Trophoblast cell (in vitro differentiated cells and primary cell): ENCODE measurements around the gene AKNA.

Experiments used
- DNase-seq, 2 donors: peaks; one replicate each; pipeline ENCODE4 v3.0.0-alpha.2; 2016
- H2AFZ ChIP-seq: 2 replicates; pipeline ENCODE4 v1.6.1; 2013; ENCODE audit warnings: low read length, moderate library complexity, mild to moderate bottlenecking; ENCODE audit not compliant: insufficient read depth, poor library complexity
- H2AK5ac ChIP-seq: 2 replicates; pipeline ENCODE4 v1.6.1; 2013; ENCODE audit warnings: mild to moderate bottlenecking, low read length
- H2BK120ac ChIP-seq: 2 replicates; pipeline ENCODE4 v1.6.1; 2013; ENCODE audit warnings: low read length, mild to moderate bottlenecking, moderate library complexity; ENCODE audit not compliant: insufficient read depth, poor library complexity
- H2BK12ac ChIP-seq: 2 replicates; pipeline ENCODE4 v1.6.1; 2013; ENCODE audit warnings: mild to moderate bottlenecking, low read length, moderate library complexity
- H2BK5ac ChIP-seq: 2 replicates; pipeline ENCODE4 v1.6.1; 2013; ENCODE audit warnings: low read length, low read depth, moderate library complexity, mild to moderate bottlenecking; ENCODE audit not compliant: poor library complexity
- H3K14ac ChIP-seq: 2 replicates; pipeline ENCODE4 v1.6.1; 2013; ENCODE audit warnings: mild to moderate bottlenecking, low read length
- H3K18ac ChIP-seq: 2 replicates; pipeline ENCODE4 v1.6.1; 2013; ENCODE audit warnings: mild to moderate bottlenecking, low read length
- H3K23ac ChIP-seq: 2 replicates; pipeline ENCODE4 v1.6.1; 2013; ENCODE audit warnings: low read length
- H3K27ac ChIP-seq: 2 replicates; pipeline ENCODE4 v1.5.1; 2013; ENCODE audit warnings: low read depth, mild to moderate bottlenecking, inconsistent platforms, low read length, moderate library complexity
- H3K27me3 ChIP-seq: 2 replicates; pipeline ENCODE4 v1.6.1; 2013; ENCODE audit warnings: inconsistent platforms, mild to moderate bottlenecking, low read length, moderate library complexity; ENCODE audit not compliant: insufficient read depth
- H3K36me3 ChIP-seq, 2 experiments: 1 replicate in 1 of 2; 2 replicates in 1 of 2; pipeline ENCODE4 v1.6.1; 2013; ENCODE audit warnings: low read length in 2 of 2, mild to moderate bottlenecking in 2 of 2, moderate library complexity in 1 of 2; ENCODE audit not compliant: insufficient read depth in 2 of 2, control insufficient read depth in 1 of 2
- H3K4ac ChIP-seq: 2 replicates; pipeline ENCODE4 v1.6.1; 2013; ENCODE audit warnings: low read depth, mild to moderate bottlenecking, low read length, moderate library complexity
- H3K4me1 ChIP-seq, 2 experiments: 1 replicate in 1 of 2; 2 replicates in 1 of 2; pipeline ENCODE4 v1.6.1; 2013; ENCODE audit warnings: low read length in 2 of 2, mild to moderate bottlenecking in 2 of 2, moderate library complexity in 1 of 2; ENCODE audit not compliant: insufficient read depth in 2 of 2, control insufficient read depth in 1 of 2
- H3K4me2 ChIP-seq: 2 replicates; pipeline ENCODE4 v1.6.1; 2013; ENCODE audit warnings: inconsistent platforms, mild to moderate bottlenecking, low read length, moderate library complexity
- H3K4me3 ChIP-seq: 2 replicates; pipeline ENCODE4 v1.5.1; 2013; ENCODE audit warnings: mild to moderate bottlenecking, low read depth, low read length, inconsistent platforms
- H3K79me1 ChIP-seq: one replicate; pipeline ENCODE4 v1.6.1; 2013; ENCODE audit warnings: low read length
- H3K79me2 ChIP-seq: 2 replicates; pipeline ENCODE4 v1.6.1; 2013; ENCODE audit warnings: low read length, mild to moderate bottlenecking; ENCODE audit not compliant: control insufficient read depth, insufficient read depth, poor library complexity
- H3K9ac ChIP-seq: 2 replicates; pipeline ENCODE4 v1.6.1; 2013; ENCODE audit warnings: mild to moderate bottlenecking, low read length
- H3K9me3 ChIP-seq: 2 replicates; pipeline ENCODE4 v1.6.1; 2013; ENCODE audit warnings: low read depth, mild to moderate bottlenecking, control low read depth, inconsistent platforms, low read length; ENCODE audit not compliant: insufficient read depth
- H4K12ac ChIP-seq: 2 replicates; pipeline ENCODE4 v1.6.1; 2013; ENCODE audit warnings: low read depth, mild to moderate bottlenecking, low read length, moderate library complexity
- H4K8ac ChIP-seq: 2 replicates; pipeline ENCODE4 v1.6.1; 2013; ENCODE audit warnings: low read depth, mild to moderate bottlenecking, low read length, moderate library complexity
- H4K91ac ChIP-seq: one replicate; pipeline ENCODE4 v1.6.1; 2013; ENCODE audit warnings: low read depth, mild to moderate bottlenecking, low read length, moderate library complexity
- WGBS: extraction: QIAGEN DNeasy Blood & Tissue Kit; methylation state at CpG from one replicate; pipeline ENCODE4 v1.1.7; 2013; ENCODE audit warnings: missing lambda C conversion rate; ENCODE audit not compliant: insufficient read length, insufficient coverage; ENCODE audit errors: extremely low coverage; 5-methylcytosine and 5-hydroxymethylcytosine counted together

Gene AKNA

DNA sequence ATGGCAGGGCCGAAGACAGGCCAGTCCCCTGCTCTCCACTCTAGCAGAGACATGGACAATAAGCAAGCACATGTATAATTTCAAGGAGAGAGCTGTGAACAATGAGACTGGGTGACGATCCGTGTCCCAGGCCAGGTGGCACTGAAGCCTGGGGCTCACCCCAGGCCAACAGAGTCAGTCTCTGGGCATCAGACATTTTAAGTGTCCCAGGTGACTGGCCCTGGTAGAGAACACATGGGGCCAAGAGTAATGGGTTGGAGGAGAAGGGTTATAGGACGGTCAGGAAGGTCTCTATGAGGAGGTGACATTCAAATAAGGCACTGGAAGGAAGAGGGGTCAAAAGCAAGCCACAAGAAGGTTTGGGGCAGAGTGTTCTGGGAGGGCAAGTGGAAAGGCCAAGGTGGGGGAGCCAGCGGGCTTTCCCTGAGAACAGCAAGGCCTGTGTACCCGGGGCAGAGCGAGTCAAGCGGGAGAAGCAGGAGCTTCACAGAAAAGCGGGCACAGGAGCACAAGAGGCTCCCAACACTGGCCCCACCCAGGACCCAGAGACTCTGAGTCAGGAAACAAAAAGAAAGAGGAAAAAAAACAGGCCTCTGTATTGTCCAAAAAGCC is 1.1 kb upstream of the AKNA start:
- Histone ChIP-seq H3K9me3 (no peaks in the 10 kb centered on the region), H2AFZ (no peak overlapping the region), H3K14ac (no peak overlapping the region), H2BK12ac (peak overlapping the region; percentile 75), H3K36me3 (no peaks in the 10 kb centered on the region), H3K4ac (no peak overlapping the region), H2BK120ac (no peak overlapping the region), H3K4me2 (no peak overlapping the region), H3K27ac (no peak overlapping the region), H3K9ac (no peak overlapping the region), H3K27me3 (no peaks in the 10 kb centered on the region), H4K8ac (no peak overlapping the region), H2BK5ac (no peak overlapping the region), H3K18ac (no peak overlapping the region), H2AK5ac (no peak overlapping the region), H3K79me2 (no peaks in the 10 kb centered on the region), H3K23ac (no peak overlapping the region), H4K91ac (peak overlapping the region; percentile 80), H3K4me1 (peaks cover 30 to 42% of the 10 kb centered on the region in 2 experiments), H3K4me3 (no peak overlapping the region), H4K12ac (no peak overlapping the region), H3K79me1 (peaks cover 13% of the 10 kb centered on the region)
- no peak for DNase-seq
- WGBS, result no CpG with 5 or more reads among the region's 9 CpGs

DNA sequence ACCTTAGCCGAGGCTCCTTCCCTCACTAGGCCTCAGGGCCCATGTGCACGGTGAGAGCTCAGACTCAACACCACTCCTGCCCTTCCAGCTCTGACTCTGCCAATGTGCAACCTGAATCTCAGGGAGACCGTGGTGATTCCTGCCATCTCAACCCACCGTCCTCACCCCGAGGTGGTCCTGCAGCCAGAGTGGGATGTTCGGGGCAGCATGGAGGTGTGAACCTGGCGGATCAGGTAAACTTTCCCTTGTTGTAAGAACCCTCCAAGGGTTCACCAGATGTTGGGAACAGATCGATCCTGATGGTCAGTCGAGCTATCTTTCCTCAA is 538 bp upstream of the AKNA start:
- Histone ChIP-seq H3K27me3 (no peaks in the 10 kb centered on the region), H3K79me2 (no peaks in the 10 kb centered on the region), H3K18ac (peak overlapping the region; percentile 17), H3K9me3 (no peaks in the 10 kb centered on the region), H3K27ac (peak overlapping the region; percentile 86), H2AFZ (peak overlapping the region; percentile 19), H3K36me3 (no peaks in the 10 kb centered on the region), H3K4me3 (no peak overlapping the region), H3K23ac (no peak overlapping the region), H2AK5ac (peak overlapping the region; percentile 6), H3K4me1 (peaks cover 30 to 43% of the 10 kb centered on the region in 2 experiments), H3K9ac (no peak overlapping the region), H3K4ac (no peak overlapping the region), H2BK5ac (peak overlapping the region; percentile 0), H4K8ac (peak overlapping the region; percentile 84), H3K14ac (peak overlapping the region; percentile 1), H4K12ac (no peak overlapping the region), H3K4me2 (no peak overlapping the region), H3K79me1 (peaks cover 13% of the 10 kb centered on the region), H2BK120ac (peak overlapping the region; percentile 7), H2BK12ac (peak overlapping the region; percentile 75), H4K91ac (peak overlapping the region; percentile 80)
- DNase-seq, result no peak
- WGBS, result no CpG with 5 or more reads among the region's 9 CpGs

DNA sequence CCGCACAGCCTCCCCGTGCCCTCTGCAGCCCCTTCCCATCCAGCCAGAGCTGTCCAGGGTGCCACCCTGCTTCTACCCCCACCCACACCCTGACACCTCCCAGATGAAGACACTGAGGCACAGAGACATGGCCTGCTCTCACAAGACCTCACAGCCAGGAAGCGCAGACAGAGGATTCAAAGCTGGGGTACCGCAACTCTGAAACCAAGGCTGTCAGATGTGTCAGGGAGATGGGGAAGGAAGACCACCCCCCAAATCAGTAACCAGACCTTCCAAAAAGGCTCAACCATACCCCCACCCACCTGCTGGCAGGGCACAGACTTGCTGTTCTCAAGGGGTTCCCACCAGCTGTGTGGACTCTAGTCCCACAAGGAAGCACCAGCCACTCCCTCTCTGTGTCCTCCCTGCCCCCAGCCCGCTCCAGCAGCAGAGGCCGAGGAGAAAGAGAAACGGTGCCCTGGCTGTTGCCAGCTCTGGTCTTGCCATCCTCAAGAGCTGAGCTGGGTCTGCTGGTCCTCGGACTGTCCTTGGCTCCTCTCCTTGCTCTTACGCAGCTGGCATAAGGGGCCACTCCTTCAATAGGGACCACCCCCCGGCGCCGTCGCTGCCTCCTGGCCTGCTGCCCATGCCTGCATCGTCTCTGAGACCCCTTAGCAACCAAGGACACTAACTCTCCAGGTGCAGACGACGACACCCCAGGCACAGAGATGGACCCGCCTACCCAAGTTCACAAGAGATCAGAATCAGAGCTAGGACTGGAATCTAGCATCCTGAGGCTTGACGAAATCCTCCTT is 699 bp downstream of the AKNA start:
- H3K36me3 ChIP-seq, result no peaks in the 10 kb centered on the region

DNA sequence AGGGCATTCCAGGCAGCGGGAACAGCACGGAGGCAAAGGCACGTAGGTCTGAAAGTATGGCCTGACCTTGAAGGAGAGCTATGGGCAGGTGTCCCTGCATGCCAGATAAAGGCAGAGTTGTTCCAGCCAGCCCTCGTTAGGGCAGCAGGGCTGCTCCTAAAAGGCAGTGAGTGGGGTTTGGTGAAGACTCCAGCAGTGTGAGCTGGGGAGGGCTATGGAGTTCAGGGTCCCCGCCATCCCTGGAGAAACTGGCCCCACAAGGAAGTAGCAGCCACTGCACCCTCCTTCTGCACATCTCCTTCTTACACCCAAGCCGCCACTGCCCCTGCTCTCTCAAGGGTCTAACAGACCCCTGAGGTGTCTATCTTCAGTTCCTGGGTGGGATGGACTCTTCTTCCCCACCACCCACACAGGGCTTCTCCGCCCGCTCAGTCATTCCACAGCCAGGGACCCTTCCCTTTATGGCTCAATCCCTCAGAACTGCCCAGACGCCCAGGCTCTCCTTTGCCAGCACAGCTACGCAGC is 1.4 kb downstream of the AKNA start:
- peak overlapping the region; percentile 5 for H3K18ac ChIP-seq
- H3K4me3 ChIP-seq, result no peak overlapping the region
- no peak overlapping the region for H3K4me2 ChIP-seq
- H4K8ac ChIP-seq, result no peak overlapping the region
- peak in 1 of 2 donors; percentile 34 for DNase-seq
- H3K27ac ChIP-seq, result no peak overlapping the region
- H3K79me1 ChIP-seq, result peaks cover 13% of the 10 kb centered on the region
- H3K27me3 ChIP-seq, result no peaks in the 10 kb centered on the region
- H3K4me1 ChIP-seq, result peaks cover 30 to 52% of the 10 kb centered on the region in 2 experiments
- no peak overlapping the region for H2BK5ac ChIP-seq
- no peaks in the 10 kb centered on the region for H3K36me3 ChIP-seq
- H4K91ac ChIP-seq, result peak overlapping the region; percentile 80
- peak overlapping the region; percentile 2 for H2AK5ac ChIP-seq
- H3K23ac ChIP-seq, result no peak overlapping the region
- H2BK12ac ChIP-seq, result peak overlapping the region; percentile 27
- no peaks in the 10 kb centered on the region for H3K79me2 ChIP-seq
- H4K12ac ChIP-seq, result no peak overlapping the region
- H3K4ac ChIP-seq, result peak overlapping the region; percentile 17
- peak overlapping the region; percentile 32 for H3K14ac ChIP-seq
- no peak overlapping the region for H3K9ac ChIP-seq
- H3K9me3 ChIP-seq, result no peaks in the 10 kb centered on the region
- H2BK120ac ChIP-seq, result peak overlapping the region; percentile 3
- H2AFZ ChIP-seq, result no peak overlapping the region
- WGBS, result no CpG with 5 or more reads among the region's 10 CpGs

More for the DNA sequence above, 699 bp downstream of the AKNA start:
- Histone ChIP-seq H2BK5ac (peak overlapping the region; percentile 37), H3K27me3 (no peaks in the 10 kb centered on the region), H3K4ac (peak overlapping the region; percentile 17), H2AK5ac (peak overlapping the region; percentile 77), H3K9me3 (no peaks in the 10 kb centered on the region), H3K79me1 (peaks cover 13% of the 10 kb centered on the region), H4K91ac (peak overlapping the region; percentile 80), H3K79me2 (no peaks in the 10 kb centered on the region), H3K4me1 (peaks cover 30 to 49% of the 10 kb centered on the region in 2 experiments), H3K9ac (no peak overlapping the region), H2BK12ac (peak overlapping the region; percentile 27), H3K27ac (peak overlapping the region; percentile 86), H3K4me2 (peak overlapping the region; percentile 63), H3K18ac (peak overlapping the region; percentile 78), H4K8ac (peak overlapping the region; percentile 84), H3K14ac (peak overlapping the region; percentile 89), H4K12ac (peak overlapping the region; percentile 48), H3K23ac (no peak overlapping the region), H3K4me3 (no peak overlapping the region), H2BK120ac (peak overlapping the region; percentile 12), H2AFZ (peak overlapping the region; percentile 2)
- no CpG with 5 or more reads among the region's 18 CpGs for WGBS
- no peak for DNase-seq
